ENCODE data around the gene UBALD1. TPM values are rescaled to one million over a fixed set of nuclear protein-coding genes. Genes with fewer than 3 reads are reported as not detected.

UBALD1 gene
- 10 to 100 TPM; 19.1 to 24.8 TPM for total RNA-seq

GRCh38 chr16:4614571-4615383 is at the start of gene UBALD1:
UBALD1 (minus strand) TSS chr16:4614888; CDS start chr16:4614797, 91 bp downstream.

GRCh38 chr16:4624015-4624826 is 9.5 kb upstream of the UBALD1 start, which contains the start of gene MGRN1:
MGRN1 (plus strand) TSS chr16:4624826; CDS start chr16:4624961, 135 bp downstream.

Other genes starting within 250 kb of the UBALD1 start
- gene VASN, start 243.0 kb downstream of the UBALD1 start, total RNA-seq, result not detected
- 100 to 1,000 TPM; 195 to 201 TPM for gene CORO7, start 198.3 kb downstream of the UBALD1 start, total RNA-seq
- gene DNAJA3, start 189.0 kb downstream of the UBALD1 start, total RNA-seq, result 10 to 100 TPM; 43.5 to 45.3 TPM
- 10 to 100 TPM; 43.8 to 46.6 TPM for gene NMRAL1, start 140.3 kb downstream of the UBALD1 start, total RNA-seq
- 10 to 100 TPM; 77.6 to 85.4 TPM for gene HMOX2, start 138.5 kb downstream of the UBALD1 start, total RNA-seq
- 10 to 100 TPM; 33.2 to 33.6 TPM for gene CDIP1, start 76.1 kb downstream of the UBALD1 start, total RNA-seq
- gene C16orf96, start 58.5 kb downstream of the UBALD1 start, total RNA-seq, result under 1 TPM; 0.25 to 0.39 TPM
- 10 to 100 TPM; 72.8 to 73.6 TPM for gene MGRN1, start 9.9 kb upstream of the UBALD1 start, total RNA-seq
- gene NUDT16L1, start 78.7 kb upstream of the UBALD1 start, total RNA-seq, result 10 to 100 TPM; 31.7 to 32.8 TPM
- gene ANKS3, start 119.4 kb upstream of the UBALD1 start, total RNA-seq, result 10 to 100 TPM; 15.0 to 15.6 TPM
- gene DNAAF8, start 119.6 kb upstream of the UBALD1 start, total RNA-seq, result under 1 TPM; 0.28 to 0.31 TPM
- gene ZNF500, start 152.3 kb upstream of the UBALD1 start, total RNA-seq, result 10 to 100 TPM; 23.0 to 24.7 TPM
- gene SEPTIN12, start 173.5 kb upstream of the UBALD1 start, total RNA-seq, result not detected
- not detected for gene SMIM22, start 180.5 kb upstream of the UBALD1 start, total RNA-seq
- gene ROGDI, start 187.7 kb upstream of the UBALD1 start, total RNA-seq, result 10 to 100 TPM in 1 of 2 experiments, 1 to 10 TPM in 1; 7.0 to 10.7 TPM
- 10 to 100 TPM; 84.1 to 92.5 TPM for gene GLYR1, start 232.4 kb upstream of the UBALD1 start, total RNA-seq
- 10 to 100 TPM; 36.1 to 37.5 TPM for gene UBN1, start 232.6 kb upstream of the UBALD1 start, total RNA-seq

Measured in activated naive CD4-positive, alpha-beta T cell treated with anti-CD3 and anti-CD28 coated beads, Interleukin-2, amount 10 ng/mL, durations not matched to agents 5 hours and 36 hours (primary cell).